GM18498 (cell line): ENCODE measurements around the gene INPP5E.
"Not testable (repeated sequence)": the region's sequence is repeated elsewhere in the genome, so short reads cannot be mapped to it uniquely, and the experiment has no call there.

Source experiments
- ATAC-seq: cut with Tn5 transposase; IDR thresholded peaks from one replicate; pipeline ENCODE4 v1.9.1; 2021; ENCODE audit warnings: mild to moderate bottlenecking, moderate library complexity; ENCODE audit not compliant: unreplicated experiment

The INPP5E gene

GRCh38 chr9:136430588-136431234 lies 8.9 kb downstream of the INPP5E start:
- no peak for ATAC-seq

- ATAC-seq, result no peak
Measured at GRCh38 chr9:136429683-136430491, 9.8 kb downstream of the INPP5E start.

- ATAC-seq, result no peak
Measured at GRCh38 chr9:136429075-136429628, 10.5 kb downstream of the INPP5E start.

- no peak for ATAC-seq
Measured at GRCh38 chr9:136426787-136427186, 12.9 kb downstream of the INPP5E start.

GRCh38 chr9:136425367-136425766 lies 14.3 kb downstream of the INPP5E start:
- ATAC-seq, result not testable (repeated sequence)

GRCh38 chr9:136424750-136425362 lies 14.8 kb downstream of the INPP5E start:
- ATAC-seq, result no peak

GRCh38 chr9:136423432-136424146 lies 16.1 kb downstream of the INPP5E start:
- ATAC-seq, result no peak

GRCh38 chr9:136422876-136423275 lies 16.8 kb downstream of the INPP5E start:
- ATAC-seq, result no peak

GRCh38 chr9:136421791-136422190 lies 17.9 kb downstream of the INPP5E start:
- no peak for ATAC-seq

- no peak for ATAC-seq
Measured at GRCh38 chr9:136419092-136419420, 20.6 kb downstream of the INPP5E start.

GRCh38 chr9:136418182-136419091 lies 21.2 kb downstream of the INPP5E start:
- no peak for ATAC-seq

GRCh38 chr9:136416914-136417313 lies 22.7 kb downstream of the INPP5E start:
- ATAC-seq, result no peak

GRCh38 chr9:136416427-136416826 lies 23.2 kb downstream of the INPP5E start:
- ATAC-seq, result no peak

- ATAC-seq, result no peak
Measured at GRCh38 chr9:136412962-136413361, 26.7 kb downstream of the INPP5E start.

- ATAC-seq, result no peak
Measured at GRCh38 chr9:136411378-136411777, 28.3 kb downstream of the INPP5E start.

GRCh38 chr9:136410500-136411287 lies 29.0 kb downstream of the INPP5E start, which contains the start of the genes ENTR1 and PMPCA:
ENTR1 (minus strand) TSS chr9:136410614; CDS start chr9:136410397, 217 bp downstream.
PMPCA (plus strand) TSS chr9:136410658; CDS start chr9:136410669, 11 bp downstream.
- ATAC-seq, result peak; percentile 82

GRCh38 chr9:136409557-136410455 lies 29.8 kb downstream of the INPP5E start:
- peak; percentile 27 for ATAC-seq

GRCh38 chr9:136407911-136408310 lies 31.7 kb downstream of the INPP5E start:
- no peak for ATAC-seq
